SK-N-SH treated with all-trans-retinoic acid at 6 μM for 48 hours (cell line): Measurements from ENCODE around the gene CYP24A1.

Source experiments
- ARNTL ChIP-seq: fragments of 450-650 bp; formaldehyde crosslinking; IDR thresholded peaks from 2 replicates; pipeline ENCODE4 v1.5.0; 2020; ENCODE audit warnings: low read depth, mild to moderate bottlenecking, moderate library complexity, borderline replicate concordance
- CREB5 ChIP-seq: fragments of 250-450 bp; sonication (Bioruptor Pico); IDR thresholded peaks from 2 replicates; pipeline ENCODE4 v1.5.1; 2020; ENCODE audit warnings: low read depth, mild to moderate bottlenecking, moderate library complexity
- CSDC2 ChIP-seq: fragments of 250-450 bp; sonication (Bioruptor Pico); IDR thresholded peaks from 2 replicates; pipeline ENCODE4 v1.5.0; 2020; ENCODE audit warnings: mild to moderate bottlenecking, moderate library complexity
- GLIS3 ChIP-seq: fragments of 250-450 bp; sonication (Bioruptor Pico); IDR thresholded peaks from 2 replicates; pipeline ENCODE4 v1.5.0; 2020; ENCODE audit warnings: mild to moderate bottlenecking, moderate library complexity
- PATZ1 ChIP-seq: fragments of 250-450 bp; sonication (Bioruptor Pico); IDR thresholded peaks from 2 replicates; pipeline ENCODE4 v1.8.0; 2020; ENCODE audit warnings: mild to moderate bottlenecking, moderate library complexity, borderline replicate concordance
- RARB ChIP-seq: fragments of 250-450 bp; sonication (Bioruptor Pico); IDR thresholded peaks from 2 replicates; pipeline ENCODE4 v1.8.0; 2021; ENCODE audit warnings: mild to moderate bottlenecking, moderate library complexity
- SNAI2 ChIP-seq: fragments of 250-450 bp; sonication (Bioruptor Pico); IDR thresholded peaks from 2 replicates; pipeline ENCODE4 v1.5.0; 2020; ENCODE audit warnings: mild to moderate bottlenecking, moderate library complexity
- ZC3H10 ChIP-seq: fragments of 250-450 bp; sonication (Bioruptor Pico); IDR thresholded peaks from 2 replicates; pipeline ENCODE4 v1.5.1; 2021; ENCODE audit warnings: mild to moderate bottlenecking, moderate library complexity
- ZFP3 ChIP-seq: fragments of 250-450 bp; sonication (Bioruptor Pico); IDR thresholded peaks from 2 replicates; pipeline ENCODE4 v1.5.0; 2020; ENCODE audit warnings: mild to moderate bottlenecking, moderate library complexity
- ZNF565 ChIP-seq: fragments of 450-650 bp; formaldehyde crosslinking; conservative IDR thresholded peaks from 2 replicates; pipeline ENCODE4 v1.5.0; 2020; ENCODE audit warnings: low read depth, mild to moderate bottlenecking, moderate library complexity
- ZNF70 ChIP-seq: fragments of 450-650 bp; formaldehyde crosslinking; IDR thresholded peaks from 2 replicates; pipeline ENCODE4 v1.5.0; 2020; ENCODE audit warnings: mild to moderate bottlenecking, moderate library complexity
- ZNF8 ChIP-seq: fragments of 450-650 bp; formaldehyde crosslinking; IDR thresholded peaks from 2 replicates; pipeline ENCODE4 v1.5.0; 2020; ENCODE audit warnings: mild to moderate bottlenecking, moderate library complexity
- TF ChIP-seq, protein P1 (sequence below): fragments of 250-450 bp; sonication (Bioruptor Pico); IDR thresholded peaks from 2 replicates; pipeline ENCODE4 v1.8.0; 2021; ENCODE audit warnings: low read depth, mild to moderate bottlenecking, moderate library complexity, borderline replicate concordance
- TF ChIP-seq, protein P2 (sequence below): fragments of 250-450 bp; sonication (Bioruptor Pico); IDR thresholded peaks from 2 replicates; pipeline ENCODE4 v1.5.0; 2020; ENCODE audit warnings: mild to moderate bottlenecking, moderate library complexity

DNA sequence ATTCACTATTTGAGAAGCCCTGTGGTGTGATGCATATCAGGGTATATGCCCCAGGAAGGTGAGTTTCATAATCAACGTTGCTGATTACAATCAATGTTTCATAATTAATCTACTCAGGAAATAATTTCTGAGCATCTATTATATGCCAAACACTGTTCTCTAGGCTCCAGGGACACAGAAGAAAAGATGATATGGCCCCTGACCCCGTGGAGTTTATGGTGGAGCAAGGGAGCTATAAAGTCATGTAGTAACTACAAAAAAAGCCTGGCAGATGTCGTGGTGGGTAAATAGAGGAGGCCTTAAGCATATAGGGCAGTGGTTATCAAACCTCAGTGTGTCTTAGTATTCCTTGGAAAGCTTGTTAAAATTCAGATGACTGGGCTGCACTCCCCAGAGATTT, 63.3 kb downstream of the CYP24A1 start:
- TF ChIP-seq ZFP3 (CRISPR knock-in tag), result no peak
- TF ChIP-seq ZNF8 (CRISPR knock-in tag), result no peak
- TF ChIP-seq ZNF565 (CRISPR knock-in tag), result no peak
- no peak for TF ChIP-seq SNAI2
- TF ChIP-seq GLIS3 (CRISPR knock-in tag), result no peak
- no peak for TF ChIP-seq ZC3H10 (CRISPR knock-in tag)
- no peak for TF ChIP-seq PATZ1
- no peak for TF ChIP-seq CREB5 (CRISPR knock-in tag)
- TF ChIP-seq, protein P1, sequence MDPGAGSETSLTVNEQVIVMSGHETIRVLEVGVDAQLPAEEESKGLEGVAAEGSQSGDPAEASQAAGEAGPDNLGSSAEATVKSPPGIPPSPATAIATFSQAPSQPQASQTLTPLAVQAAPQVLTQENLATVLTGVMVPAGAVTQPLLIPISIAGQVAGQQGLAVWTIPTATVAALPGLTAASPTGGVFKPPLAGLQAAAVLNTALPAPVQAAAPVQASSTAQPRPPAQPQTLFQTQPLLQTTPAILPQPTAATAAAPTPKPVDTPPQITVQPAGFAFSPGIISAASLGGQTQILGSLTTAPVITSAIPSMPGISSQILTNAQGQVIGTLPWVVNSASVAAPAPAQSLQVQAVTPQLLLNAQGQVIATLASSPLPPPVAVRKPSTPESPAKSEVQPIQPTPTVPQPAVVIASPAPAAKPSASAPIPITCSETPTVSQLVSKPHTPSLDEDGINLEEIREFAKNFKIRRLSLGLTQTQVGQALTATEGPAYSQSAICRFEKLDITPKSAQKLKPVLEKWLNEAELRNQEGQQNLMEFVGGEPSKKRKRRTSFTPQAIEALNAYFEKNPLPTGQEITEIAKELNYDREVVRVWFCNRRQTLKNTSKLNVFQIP, result no peak
- no peak for TF ChIP-seq CSDC2 (CRISPR knock-in tag)
- TF ChIP-seq, protein P2, sequence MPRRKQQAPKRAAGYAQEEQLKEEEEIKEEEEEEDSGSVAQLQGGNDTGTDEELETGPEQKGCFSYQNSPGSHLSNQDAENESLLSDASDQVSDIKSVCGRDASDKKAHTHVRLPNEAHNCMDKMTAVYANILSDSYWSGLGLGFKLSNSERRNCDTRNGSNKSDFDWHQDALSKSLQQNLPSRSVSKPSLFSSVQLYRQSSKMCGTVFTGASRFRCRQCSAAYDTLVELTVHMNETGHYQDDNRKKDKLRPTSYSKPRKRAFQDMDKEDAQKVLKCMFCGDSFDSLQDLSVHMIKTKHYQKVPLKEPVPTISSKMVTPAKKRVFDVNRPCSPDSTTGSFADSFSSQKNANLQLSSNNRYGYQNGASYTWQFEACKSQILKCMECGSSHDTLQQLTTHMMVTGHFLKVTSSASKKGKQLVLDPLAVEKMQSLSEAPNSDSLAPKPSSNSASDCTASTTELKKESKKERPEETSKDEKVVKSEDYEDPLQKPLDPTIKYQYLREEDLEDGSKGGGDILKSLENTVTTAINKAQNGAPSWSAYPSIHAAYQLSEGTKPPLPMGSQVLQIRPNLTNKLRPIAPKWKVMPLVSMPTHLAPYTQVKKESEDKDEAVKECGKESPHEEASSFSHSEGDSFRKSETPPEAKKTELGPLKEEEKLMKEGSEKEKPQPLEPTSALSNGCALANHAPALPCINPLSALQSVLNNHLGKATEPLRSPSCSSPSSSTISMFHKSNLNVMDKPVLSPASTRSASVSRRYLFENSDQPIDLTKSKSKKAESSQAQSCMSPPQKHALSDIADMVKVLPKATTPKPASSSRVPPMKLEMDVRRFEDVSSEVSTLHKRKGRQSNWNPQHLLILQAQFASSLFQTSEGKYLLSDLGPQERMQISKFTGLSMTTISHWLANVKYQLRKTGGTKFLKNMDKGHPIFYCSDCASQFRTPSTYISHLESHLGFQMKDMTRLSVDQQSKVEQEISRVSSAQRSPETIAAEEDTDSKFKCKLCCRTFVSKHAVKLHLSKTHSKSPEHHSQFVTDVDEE, result no peak
- TF ChIP-seq ARNTL (CRISPR knock-in tag), result no peak
- no peak for TF ChIP-seq ZNF70 (CRISPR knock-in tag)
- no peak for TF ChIP-seq RARB
